HFF-Myc (cell line): ENCODE data around the gene KLHDC4.

Experiments
- DNase-seq: peaks from one replicate; pipeline ENCODE4 v3.0.0-alpha.2; 2011; ENCODE audit warnings: low read depth; ENCODE audit errors: extremely low read depth
- H3K4me3 ChIP-seq: replicated peaks from 2 replicates; pipeline ENCODE4 v1.5.1; 2011; ENCODE audit warnings: low read depth, mild to moderate bottlenecking, control low read depth, low read length
- CTCF ChIP-seq: IDR thresholded peaks from 2 replicates; pipeline ENCODE4 v1.5.1; 2012; ENCODE audit warnings: mild to moderate bottlenecking, low read depth, low read length, control low read depth; ENCODE audit errors: missing control alignments

KLHDC4 gene

DNA sequence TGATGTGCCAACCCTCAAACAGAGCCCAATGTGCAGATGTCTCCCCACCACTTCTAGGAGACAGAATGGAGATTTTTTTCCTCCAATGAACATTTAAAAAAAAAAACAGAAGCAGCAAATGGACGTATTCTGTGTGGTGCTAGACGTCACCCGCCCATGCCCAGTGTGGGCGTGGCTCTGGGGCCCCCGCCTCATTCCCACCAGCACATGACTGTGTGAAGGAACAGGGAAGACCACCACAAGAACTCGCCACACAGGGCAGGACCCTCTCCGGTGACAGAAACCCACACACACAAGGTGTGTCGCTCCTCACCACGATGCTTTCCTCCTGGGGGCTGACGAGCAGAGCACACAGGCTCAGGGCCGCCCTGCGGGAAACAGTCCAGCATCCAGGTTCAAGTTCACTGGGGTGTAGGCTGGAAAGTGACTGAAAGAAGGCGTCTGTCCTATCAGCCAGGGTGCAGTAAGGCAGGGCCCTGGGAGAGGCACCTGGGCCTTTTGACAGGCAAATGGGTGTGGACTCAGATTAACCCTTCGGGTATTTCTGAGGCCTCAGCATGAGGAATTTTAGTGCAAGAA lies 53.5 kb downstream of the KLHDC4 start:
- H3K4me3 ChIP-seq, result no peak overlapping the region
- no peak for TF ChIP-seq CTCF
- no peak for DNase-seq

- no peak for DNase-seq
- H3K4me3 ChIP-seq, result no peak overlapping the region
- TF ChIP-seq CTCF, result no peak
Measured at GRCh38 chr16:87710887-87711286, 54.9 kb downstream of the KLHDC4 start.

- no peak for DNase-seq
- H3K4me3 ChIP-seq, result no peak overlapping the region
- TF ChIP-seq CTCF, result no peak
Measured at GRCh38 chr16:87709677-87710076, 56.1 kb downstream of the KLHDC4 start.

DNA sequence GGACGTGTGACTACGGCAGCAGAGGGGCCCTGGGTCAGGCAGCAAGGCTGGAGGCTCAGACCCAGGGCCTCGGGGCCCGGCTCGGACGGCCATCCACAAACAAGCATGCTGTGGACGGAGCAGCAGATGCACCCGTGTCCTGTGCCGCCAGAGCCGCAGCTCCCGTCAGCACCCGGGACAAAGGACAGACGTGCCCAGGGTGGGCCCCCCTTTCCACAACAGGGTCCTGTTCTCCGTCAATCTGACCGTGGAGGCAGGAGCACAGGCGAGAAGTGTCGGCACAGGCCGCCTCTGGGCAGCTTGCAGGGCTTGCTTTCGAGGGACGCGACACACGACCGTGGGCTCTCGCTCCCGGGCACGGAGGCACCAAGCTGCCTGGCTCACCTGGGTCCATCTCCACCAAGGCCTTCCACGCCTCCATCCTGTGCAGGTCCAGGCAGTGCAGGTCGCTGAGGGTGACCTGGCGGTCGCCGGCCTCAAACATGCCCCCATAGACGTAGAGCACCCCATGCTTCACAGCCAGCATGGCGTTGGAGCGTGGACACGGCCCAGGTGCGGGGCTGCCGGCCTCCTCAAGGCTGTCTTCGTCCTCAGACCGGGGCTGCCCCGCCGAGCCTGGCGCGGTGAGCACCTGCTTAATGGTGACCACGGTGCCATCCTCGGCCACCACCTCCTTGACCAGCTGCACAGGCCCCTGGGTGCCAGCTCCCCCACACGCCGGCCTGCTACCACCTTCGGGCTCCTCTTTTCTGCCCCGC lies 56.7 kb downstream of the KLHDC4 start:
- H3K4me3 ChIP-seq, result no peak overlapping the region
- no peak for DNase-seq
- no peak for TF ChIP-seq CTCF

DNA sequence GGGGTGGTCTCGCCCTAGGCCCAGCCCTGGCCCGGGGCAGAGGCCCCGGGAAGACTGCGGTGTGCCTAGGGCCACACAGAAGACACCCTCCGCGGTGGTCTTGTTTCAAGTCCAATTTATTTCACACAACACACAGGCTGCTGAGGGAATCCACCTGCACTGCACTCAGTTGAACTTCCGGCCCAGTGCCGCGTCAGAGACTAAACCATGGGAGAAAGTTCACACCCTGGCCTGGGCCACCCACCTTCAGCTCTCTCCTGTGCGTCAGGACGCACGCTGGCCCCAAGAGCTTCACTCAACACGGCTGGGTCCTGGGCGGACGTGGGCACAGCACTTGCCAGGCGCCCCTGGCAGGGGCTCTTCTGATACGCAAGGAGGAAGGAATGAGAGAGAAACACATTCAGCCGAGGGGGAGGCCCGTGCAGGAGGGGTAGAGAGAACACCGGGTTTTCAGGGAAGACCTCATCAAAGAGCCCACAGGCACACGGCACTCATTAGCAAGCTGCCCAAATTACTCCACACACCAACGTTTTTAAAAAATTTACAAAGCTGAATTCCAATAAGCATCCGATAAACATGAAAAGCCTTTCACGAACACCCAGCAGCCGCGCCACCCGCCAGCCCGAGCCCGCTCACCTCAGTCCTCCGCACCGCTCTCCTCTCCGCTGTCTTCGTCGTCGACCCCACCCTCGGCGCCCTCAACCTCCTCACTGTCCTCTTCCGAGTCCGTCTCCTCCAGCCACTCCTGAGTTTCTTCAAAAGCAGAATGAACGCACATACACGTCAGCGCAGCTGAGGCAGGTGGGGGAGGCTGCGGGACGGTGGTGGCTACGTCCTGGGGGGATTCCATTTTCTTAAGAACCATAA lies 57.8 kb downstream of the KLHDC4 start:
- no peak for DNase-seq
- no peak overlapping the region for H3K4me3 ChIP-seq
- TF ChIP-seq CTCF, result no peak

DNA sequence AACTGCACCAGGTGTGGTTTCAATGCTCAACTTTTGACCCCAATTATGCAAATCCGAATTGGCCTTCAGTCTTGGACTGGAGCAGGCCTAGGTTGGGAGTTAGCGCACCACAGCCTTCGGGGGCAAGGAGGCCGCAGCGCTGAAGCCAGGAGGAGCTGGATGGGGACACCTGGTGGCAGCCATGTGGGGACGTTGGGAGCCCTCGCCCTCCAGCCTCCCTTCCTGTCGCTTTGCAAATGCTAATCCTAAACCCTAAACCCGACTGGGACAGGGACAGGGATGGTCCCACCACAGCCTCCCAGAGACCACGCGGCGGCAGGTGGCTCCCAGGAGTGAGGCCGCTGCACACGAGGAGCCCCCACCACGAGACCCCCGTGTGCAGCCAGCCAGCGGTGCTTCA lies 58.7 kb downstream of the KLHDC4 start:
- no peak for TF ChIP-seq CTCF
- no peak for DNase-seq
- no peak overlapping the region for H3K4me3 ChIP-seq
